HepG2 (cell line): ENCODE data around the gene ANO1. TPM values are rescaled to one million over a fixed set of nuclear protein-coding genes. Genes with fewer than 3 reads are reported as not detected.

ENCODE experiments used
- ATAC-seq: fragments of 200-7000 bp; cut with Tn5 transposase; 3 replicates; pipeline ENCODE4 v1.9.1; 2020; ENCODE audit warnings: mild to moderate bottlenecking, moderate library complexity
- BruUV-seq: library from RNA; stranded (reverse); fragments of 400-500 nt; replicated peaks from 2 replicates; lab custom pipeline; 2021; lab: Mats Ljungman, UMichigan
- CTCF ChIA-PET: fragments of 300-600 bp; formaldehyde crosslinking; extraction: SDS; loops from one replicate; lab custom pipeline; 2021; ENCODE audit warnings: low total read pairs, inconsistent platforms, low intra/inter-chr PET ratio; lab: Yijun Ruan, JAX
- POLR2A ChIA-PET: fragments of 350-600 bp; sonication (Branson Sonifier 250); formaldehyde crosslinking; loops from one replicate; lab custom pipeline; 2020; ENCODE audit warnings: antibody characterized with exemption, inconsistent platforms; lab: Yijun Ruan, JAX
- DNase-seq: peaks from one replicate; pipeline ENCODE4 v3.0.0-alpha.2; 2015; ENCODE audit warnings: low spot score
- FAIRE-seq: peaks from 3 replicates; lab custom pipeline; 2011; peaks lifted over from hg19 to GRCh38; lab: Jason Lieb, UNC
- H2AFZ ChIP-seq: one replicate; pipeline ENCODE4 v1.6.1; 2011; ENCODE audit warnings: low read length, inconsistent platforms
- H3K27ac ChIP-seq: fragments of 300-600 bp; 3 replicates; pipeline ENCODE4 v1.8.0; 2011; ENCODE audit warnings: mixed run types, mild to moderate bottlenecking, mixed read lengths, low read length, inconsistent platforms; ENCODE audit not compliant: insufficient read depth; ENCODE audit errors: extremely low read length
- H3K27me3 ChIP-seq, 2 experiments: fragments of 200-600 bp in 1 of 2; 2 replicates in 1 of 2; 3 replicates in 1 of 2; pipeline versions ENCODE4 v1.6.0 to v1.8.0; 2011; ENCODE audit warnings: low read length in 2 of 2, mild to moderate bottlenecking in 2 of 2, moderate library complexity in 2 of 2, inconsistent platforms in 1 of 2; ENCODE audit not compliant: insufficient read depth in 2 of 2, control insufficient read depth in 1 of 2
- H3K36me3 ChIP-seq, 2 experiments: fragments of 200-600 bp in 1 of 2; replicated peaks in 1 of 2; 2 replicates in 1 of 2; 3 replicates in 1 of 2; pipeline versions ENCODE4 v1.5.1 to v1.8.0; 2011; ENCODE audit warnings: low read length in 2 of 2, inconsistent platforms in 1 of 2; ENCODE audit not compliant: insufficient read depth in 2 of 2, control insufficient read depth in 1 of 2
- H3K4me1 ChIP-seq: 2 replicates; pipeline ENCODE4 v1.5.1; 2012; ENCODE audit warnings: low read length, inconsistent platforms; ENCODE audit not compliant: insufficient read depth
- H3K4me2 ChIP-seq: 2 replicates; pipeline ENCODE4 v1.6.0; 2011; ENCODE audit warnings: low read depth, low read length, inconsistent platforms
- H3K4me3 ChIP-seq, 3 experiments: fragments of 200-600 bp in 1 of 3; sonication (generic), shearing (Covaris generic) in 1 of 3; replicated peaks in 1 of 3; 2 replicates each; pipeline ENCODE4 v1.5.1; 2011 to 2016; ENCODE audit warnings: low read length in 3 of 3, inconsistent platforms in 2 of 3, low read depth in 2 of 3, mild to moderate bottlenecking in 2 of 3, control low read depth in 1 of 3, mixed read lengths in 1 of 3; ENCODE audit not compliant: insufficient read depth in 1 of 3
- H3K79me2 ChIP-seq: one replicate; pipeline ENCODE4 v1.6.1; 2011; ENCODE audit warnings: low read length, inconsistent platforms; ENCODE audit not compliant: insufficient read depth
- H3K9ac ChIP-seq: 2 replicates; pipeline ENCODE4 v1.6.0; 2011; ENCODE audit warnings: mild to moderate bottlenecking, low read depth, low read length, inconsistent platforms; ENCODE audit not compliant: insufficient read depth
- H3K9me3 ChIP-seq: 2 replicates; pipeline ENCODE4 v1.5.1; 2012; ENCODE audit warnings: mild to moderate bottlenecking, low read length
- H4K20me1 ChIP-seq: 2 replicates; pipeline ENCODE4 v1.6.0; 2011; ENCODE audit warnings: inconsistent platforms, mild to moderate bottlenecking, low read length, moderate library complexity; ENCODE audit not compliant: insufficient read depth
- ASH2L ChIP-seq: fragments of 300-600, 200-600 bp; sonication (generic); IDR thresholded peaks from 2 replicates; pipeline ENCODE4 v1.7.0; 2017; ENCODE audit warnings: low read depth, mild to moderate bottlenecking, moderate library complexity, mixed read lengths, low read length; ENCODE audit not compliant: insufficient read length
- BHLHE40 ChIP-seq: IDR thresholded peaks from 2 replicates; pipeline ENCODE4 v1.6.1; 2011; ENCODE audit warnings: low read length, improper control_type of control experiment
- KDM6A ChIP-seq: IDR thresholded peaks from 2 replicates; pipeline ENCODE4 v1.6.1; 2016; ENCODE audit warnings: low read depth
- KMT2A ChIP-seq: sonication (generic); formaldehyde crosslinking; IDR thresholded peaks from 2 replicates; pipeline ENCODE4 v1.4.0; 2020; ENCODE audit warnings: missing genetic modification reagents
- RORA ChIP-seq: sonication (generic); formaldehyde crosslinking; IDR thresholded peaks from 2 replicates; pipeline ENCODE4 v1.5.0; 2020; ENCODE audit warnings: mild to moderate bottlenecking, missing genetic modification reagents, moderate library complexity
- SMC3 ChIP-seq: IDR thresholded peaks from 2 replicates; pipeline ENCODE4 v1.6.1; 2011; ENCODE audit warnings: low read length, improper control_type of control experiment
- STAG1 ChIP-seq: sonication (generic); formaldehyde crosslinking; IDR thresholded peaks from 2 replicates; pipeline ENCODE4 v1.4.0; 2020; ENCODE audit warnings: missing genetic modification reagents
- ZNF326 ChIP-seq: sonication (generic); formaldehyde crosslinking; IDR thresholded peaks from 2 replicates; pipeline ENCODE4 v1.4.0; 2020; ENCODE audit warnings: missing genetic modification reagents, borderline replicate concordance
- ZNF670 ChIP-seq: sonication (generic); formaldehyde crosslinking; IDR thresholded peaks from 2 replicates; pipeline ENCODE4 v1.8.0; 2022; ENCODE audit warnings: mild to moderate bottlenecking, missing genetic modification reagents, borderline replicate concordance
- WGBS: methylation state at CpG from one replicate; pipeline ENCODE4 v1.1.6; 2017; ENCODE audit warnings: low lambda C conversion rate; 5-methylcytosine and 5-hydroxymethylcytosine counted together
- in situ Hi-C: cut with HindIII; loops from 2 replicates; pipeline ENCODE4 v1.10.0; 2017; ENCODE audit warnings: low pct_unique_long_range_greater_than_20kb; ENCODE audit not compliant: extremely low pct_ligation_motif_present
- intact Hi-C: fragments of 100-400 bp; cut with micrococcal nuclease; formaldehyde crosslinking; loops from one replicate; pipeline ENCODE4 v1.10.0; 2022; ENCODE audit not compliant: unreplicated experiment
- polyA plus RNA-seq, 8 experiments: library from polyadenylated mRNA; depleted of rRNA in 3 of 8; stranded (reverse) in 7 of 8; unstranded in 1 of 8; fragments of >200 nt; fragmentation: Illumina TruSeq in 4 of 8; extraction: Trizol in 4 of 8; gene quantifications; 2 replicates each; pipeline versions ENCODE4 v1.2.1 to v1.2.3, GENCODE V29; 2011 to 2016; ENCODE audit warnings: low read depth in 4 of 8, missing spikeins in 1 of 8, mixed read lengths in 1 of 8; ENCODE audit not compliant: insufficient read depth in 1 of 8
- total RNA-seq, 5 experiments: library from RNA; depleted of rRNA; stranded (reverse); fragments of >200 nt; fragmentation: Illumina TruSeq; extraction: Trizol; gene quantifications; 2 replicates each; pipeline ENCODE4 v1.2.3, GENCODE V29; 2016; ENCODE audit warnings: low read depth in 1 of 5
- TF ChIP-seq, protein P1 (sequence below): sonication (generic); formaldehyde crosslinking; IDR thresholded peaks from 2 replicates; pipeline ENCODE4 v1.4.0; 2020; ENCODE audit warnings: missing genetic modification reagents
- TF ChIP-seq, protein P2 (sequence below): sonication (generic); formaldehyde crosslinking; IDR thresholded peaks from 2 replicates; pipeline ENCODE4 v1.5.0; 2020; ENCODE audit warnings: mild to moderate bottlenecking, missing genetic modification reagents, moderate library complexity
- TF ChIP-seq, protein P3 (sequence below), 2 experiments: sonication (generic) in 1 of 2; formaldehyde crosslinking in 1 of 2; IDR thresholded peaks; 2 replicates each; pipeline versions ENCODE4 v1.4.0 to v1.6.1; 2018 to 2020; ENCODE audit warnings: missing genetic modification reagents in 2 of 2, borderline replicate concordance in 1 of 2, low read depth in 1 of 2, mild to moderate bottlenecking in 1 of 2, missing biosample characterization in 1 of 2

ANO1 gene
- total and polyA plus RNA-seq, 2 of the 13 experiments (the other 11 are each of a cell fraction or from before 2014, with no cell fraction given): not detected

DNA sequence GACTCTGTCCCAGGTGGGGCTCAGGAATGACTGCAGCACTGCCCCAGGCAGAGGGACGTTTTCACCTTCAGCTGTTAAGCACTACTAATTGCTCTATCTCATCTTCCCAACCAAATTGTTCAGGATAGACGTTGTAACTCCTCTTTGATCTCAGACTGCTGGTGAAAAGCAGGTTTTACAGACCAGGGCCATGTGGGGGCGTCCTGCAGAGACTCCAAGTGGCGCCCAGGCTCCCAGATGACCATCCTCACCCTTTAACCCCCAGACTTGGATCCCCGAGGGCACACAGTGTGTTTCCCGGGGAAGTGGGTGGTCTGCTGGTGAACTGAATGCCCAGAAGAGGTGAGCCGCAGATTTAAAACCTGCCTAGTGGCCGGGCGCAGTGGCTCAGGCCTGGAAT, 148.8 kb downstream of the ANO1 start:
- CTCF ChIA-PET: no interaction called here
- H3K27ac ChIP-seq: no peak overlapping the region
- H2AFZ ChIP-seq: no peak overlapping the region

More for the DNA sequence above, 148.8 kb downstream of the ANO1 start:
- Histone ChIP-seq H3K36me3 (no peaks in the 10 kb centered on the region), H3K4me3 (no peak overlapping the region), H3K9ac (no peak overlapping the region), H3K9me3 (no peaks in the 10 kb centered on the region), H3K27me3 (peaks cover 5 to 21% of the 10 kb centered on the region in 2 experiments), H3K4me2 (no peak overlapping the region), H3K4me1 (peaks cover 29% of the 10 kb centered on the region), H4K20me1 (no peaks in the 10 kb centered on the region), H3K79me2 (no peaks in the 10 kb centered on the region)
- FAIRE-seq: peak; percentile 12
- ATAC-seq: peak; percentile 73
- no TSS peak for BruUV-seq
- in situ Hi-C loops (no loop called here), intact Hi-C loops (no loop called here)
- POLR2A ChIA-PET: no interaction called here
- WGBS: 36% methylated on average over 8 of the region's 9 CpGs
- TF ChIP-seq BHLHE40 (no peak), STAG1 (CRISPR knock-in tag) (peak; percentile 43), SMC3 (peak; percentile 42; the same call in 1 of the 2 replicates), RORA (no peak), KDM6A (CRISPR knock-in tag) (no peak), ZNF326 (CRISPR knock-in tag) (no peak), KMT2A (no peak), ZNF670 (CRISPR knock-in tag) (no peak), ASH2L (no peak)
- TF ChIP-seq, protein P1, sequence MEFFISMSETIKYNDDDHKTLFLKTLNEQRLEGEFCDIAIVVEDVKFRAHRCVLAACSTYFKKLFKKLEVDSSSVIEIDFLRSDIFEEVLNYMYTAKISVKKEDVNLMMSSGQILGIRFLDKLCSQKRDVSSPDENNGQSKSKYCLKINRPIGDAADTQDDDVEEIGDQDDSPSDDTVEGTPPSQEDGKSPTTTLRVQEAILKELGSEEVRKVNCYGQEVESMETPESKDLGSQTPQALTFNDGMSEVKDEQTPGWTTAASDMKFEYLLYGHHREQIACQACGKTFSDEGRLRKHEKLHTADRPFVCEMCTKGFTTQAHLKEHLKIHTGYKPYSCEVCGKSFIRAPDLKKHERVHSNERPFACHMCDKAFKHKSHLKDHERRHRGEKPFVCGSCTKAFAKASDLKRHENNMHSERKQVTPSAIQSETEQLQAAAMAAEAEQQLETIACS (CRISPR knock-in tag): no peak
- TF ChIP-seq, protein P2, sequence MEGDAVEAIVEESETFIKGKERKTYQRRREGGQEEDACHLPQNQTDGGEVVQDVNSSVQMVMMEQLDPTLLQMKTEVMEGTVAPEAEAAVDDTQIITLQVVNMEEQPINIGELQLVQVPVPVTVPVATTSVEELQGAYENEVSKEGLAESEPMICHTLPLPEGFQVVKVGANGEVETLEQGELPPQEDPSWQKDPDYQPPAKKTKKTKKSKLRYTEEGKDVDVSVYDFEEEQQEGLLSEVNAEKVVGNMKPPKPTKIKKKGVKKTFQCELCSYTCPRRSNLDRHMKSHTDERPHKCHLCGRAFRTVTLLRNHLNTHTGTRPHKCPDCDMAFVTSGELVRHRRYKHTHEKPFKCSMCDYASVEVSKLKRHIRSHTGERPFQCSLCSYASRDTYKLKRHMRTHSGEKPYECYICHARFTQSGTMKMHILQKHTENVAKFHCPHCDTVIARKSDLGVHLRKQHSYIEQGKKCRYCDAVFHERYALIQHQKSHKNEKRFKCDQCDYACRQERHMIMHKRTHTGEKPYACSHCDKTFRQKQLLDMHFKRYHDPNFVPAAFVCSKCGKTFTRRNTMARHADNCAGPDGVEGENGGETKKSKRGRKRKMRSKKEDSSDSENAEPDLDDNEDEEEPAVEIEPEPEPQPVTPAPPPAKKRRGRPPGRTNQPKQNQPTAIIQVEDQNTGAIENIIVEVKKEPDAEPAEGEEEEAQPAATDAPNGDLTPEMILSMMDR (CRISPR knock-in tag): peak; percentile 65
- TF ChIP-seq, protein P3, sequence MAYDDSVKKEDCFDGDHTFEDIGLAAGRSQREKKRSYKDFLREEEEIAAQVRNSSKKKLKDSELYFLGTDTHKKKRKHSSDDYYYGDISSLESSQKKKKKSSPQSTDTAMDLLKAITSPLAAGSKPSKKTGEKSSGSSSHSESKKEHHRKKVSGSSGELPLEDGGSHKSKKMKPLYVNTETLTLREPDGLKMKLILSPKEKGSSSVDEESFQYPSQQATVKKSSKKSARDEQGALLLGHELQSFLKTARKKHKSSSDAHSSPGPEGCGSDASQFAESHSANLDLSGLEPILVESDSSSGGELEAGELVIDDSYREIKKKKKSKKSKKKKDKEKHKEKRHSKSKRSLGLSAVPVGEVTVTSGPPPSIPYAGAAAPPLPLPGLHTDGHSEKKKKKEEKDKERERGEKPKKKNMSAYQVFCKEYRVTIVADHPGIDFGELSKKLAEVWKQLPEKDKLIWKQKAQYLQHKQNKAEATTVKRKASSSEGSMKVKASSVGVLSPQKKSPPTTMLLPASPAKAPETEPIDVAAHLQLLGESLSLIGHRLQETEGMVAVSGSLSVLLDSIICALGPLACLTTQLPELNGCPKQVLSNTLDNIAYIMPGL (CRISPR knock-in tag; IDR thresholded peaks at IDR 0.05; ENCODE audit: borderline replicate concordance in 1 of 2, low read depth in 1 of 2): no peak
- TF ChIP-seq, all 625 proteins: peak for 3
- no peak for DNase-seq
